K562 (cell line): Measurements from ENCODE around the gene HJV. TPM values are rescaled to one million over a fixed set of nuclear protein-coding genes. Genes with fewer than 3 reads are reported as not detected.

Source experiments
- ATF2 ChIP-seq: sonication (generic); formaldehyde crosslinking; IDR thresholded peaks from 2 replicates; pipeline ENCODE4 v1.8.1; 2022; ENCODE audit warnings: missing genetic modification reagents
- CHCHD3 ChIP-seq: fragments of 250-450 bp; sonication (Bioruptor Pico); IDR thresholded peaks from 2 replicates; pipeline ENCODE4 v2.1.2; 2022; ENCODE audit warnings: mild to moderate bottlenecking
- MEIS2 ChIP-seq: fragments of 450-650 bp; IDR thresholded peaks from 2 replicates; pipeline ENCODE4 v1.6.1; 2014; ENCODE audit warnings: mild to moderate bottlenecking; ENCODE audit not compliant: partially characterized antibody
- MLLT1 ChIP-seq, 2 experiments: fragments of 450-650 bp; IDR thresholded peaks; 2 replicates each; pipeline ENCODE4 v1.6.1; 2016
- STAT5A ChIP-seq: IDR thresholded peaks from 2 replicates; pipeline ENCODE4 v1.6.1; 2012; ENCODE audit warnings: low read length, inconsistent platforms, borderline replicate concordance
- STAT6 ChIP-seq: sonication (generic); formaldehyde crosslinking; IDR thresholded peaks from 2 replicates; pipeline ENCODE4 v1.8.1; 2023; ENCODE audit warnings: mild to moderate bottlenecking, missing genetic modification reagents
- ZBTB40 ChIP-seq, 2 experiments: fragments of 450-650 bp in 1 of 2; sonication (generic) in 1 of 2; formaldehyde crosslinking in 1 of 2; IDR thresholded peaks; 2 replicates each; pipeline versions ENCODE4 v1.7.1 to v1.9.0; 2016 to 2022; ENCODE audit warnings: inconsistent platforms in 1 of 2, mild to moderate bottlenecking in 1 of 2, missing genetic modification reagents in 1 of 2
- ZBTB5 ChIP-seq: fragments of 450-650 bp; IDR thresholded peaks from 2 replicates; pipeline ENCODE4 v1.6.1; 2017; ENCODE audit warnings: antibody characterized with exemption
- ZC3H11A ChIP-seq: IDR thresholded peaks from 2 replicates; pipeline ENCODE4 v1.6.1; 2012; ENCODE audit warnings: low read depth, low read length, improper control_type of control experiment
- ZC3H4 ChIP-seq: sonication (generic); formaldehyde crosslinking; IDR thresholded peaks from 2 replicates; pipeline ENCODE4 v1.9.0; 2021; ENCODE audit warnings: missing genetic modification reagents, borderline replicate concordance
- ZNF444 ChIP-seq: fragments of 250-450 bp; sonication (Bioruptor Pico); IDR thresholded peaks from 2 replicates; pipeline ENCODE4 v1.4.0; 2020; ENCODE audit warnings: mild to moderate bottlenecking, moderate library complexity
- polyA plus RNA-seq, 8 experiments: library from polyadenylated mRNA; depleted of rRNA in 4 of 8; stranded (reverse) in 5 of 8; unstranded in 3 of 8; fragments of >200 nt; fragmentation: Nextera tagmentation in 2 of 8; fragmentation: Illumina TruSeq in 1 of 8; extraction: Ambion mirVana in 2 of 8; extraction: Trizol in 1 of 8; gene quantifications; 2 replicates each; pipeline versions ENCODE4 v1.2.1 to v1.2.3, GENCODE V29; 2011 to 2014; ENCODE audit warnings: inconsistent platforms in 1 of 8, missing spikeins in 1 of 8
- total RNA-seq, 7 experiments: library from RNA; depleted of rRNA in 6 of 7; stranded (reverse); fragments of >200 nt in 6 of 7; fragmentation: Illumina TruSeq in 2 of 7; extraction: Trizol in 2 of 7; gene quantifications; 2 replicates each; pipeline versions ENCODE4 v1.2.1 to v1.2.3, GENCODE V29; 2011 to 2021; ENCODE audit warnings: low replicate concordance in 1 of 7

HJV gene
- total and polyA plus RNA-seq, 9 of the 15 experiments (the other 6 are each of a cell fraction or from before 2014, with no cell fraction given), result 1.0 to 6.6 (median 2.4) TPM

- TF ChIP-seq ZBTB40 (IDR thresholded peaks at IDR 0.05), result no peak
- TF ChIP-seq ZBTB40 (CRISPR knock-in tag; IDR thresholded peaks at IDR 0.05), result 0 out of 2 replicates have a peak, but pooled peaks have one; percentile 29
- no peak for TF ChIP-seq ZBTB5
- no peak for TF ChIP-seq STAT5A
- TF ChIP-seq ZNF444, result no peak
- TF ChIP-seq ZC3H11A, result no peak
- no peak for TF ChIP-seq ATF2 (CRISPR knock-in tag)
- no peak for TF ChIP-seq CHCHD3 (CRISPR knock-in tag)
- TF ChIP-seq MLLT1 (IDR thresholded peaks at IDR 0.05), result peak; percentile 62 to 68; a peak in 3 of 4 replicates
- TF ChIP-seq MEIS2, result no peak
- TF ChIP-seq ZC3H4 (CRISPR knock-in tag), result no peak
- no peak for TF ChIP-seq STAT6 (CRISPR knock-in tag)
Measured at GRCh38 chr1:145992502-145992936, 29.0 kb downstream of the HJV start (continued).
